Muscle of leg (tissue), 11 donors: Measurements from ENCODE around the gene TUBA8. TPM values are rescaled to one million over a fixed set of nuclear protein-coding genes. Genes with fewer than 3 reads are reported as not detected.
A peak's percentile ranks its signal among the peaks of the same experiment; 100 is the strongest.
"Not testable (repeated sequence)": the region's sequence is repeated elsewhere in the genome, so short reads cannot be mapped to it uniquely, and the experiment has no call there.

Experiments used
- DNase-seq: peaks from one replicate; pipeline ENCODE4 v3.0.0; 2013
- H3K27ac ChIP-seq: one replicate; pipeline ENCODE4 v1.5.1; 2013; ENCODE audit warnings: mild to moderate bottlenecking, low read length, control low read depth
- H3K27me3 ChIP-seq: one replicate; pipeline ENCODE4 v1.6.1; 2013; ENCODE audit warnings: low read length; ENCODE audit not compliant: control insufficient read depth, insufficient read depth
- H3K36me3 ChIP-seq: one replicate; pipeline ENCODE4 v1.6.1; 2013; ENCODE audit warnings: low read length; ENCODE audit not compliant: control insufficient read depth, insufficient read depth
- H3K4me1 ChIP-seq: one replicate; pipeline ENCODE4 v1.6.1; 2013; ENCODE audit warnings: low read length; ENCODE audit not compliant: control insufficient read depth, insufficient read depth
- H3K4me3 ChIP-seq: one replicate; pipeline ENCODE4 v1.5.1; 2013; ENCODE audit warnings: low read length, control low read depth
- H3K9me3 ChIP-seq: replicated peaks from 2 replicates; pipeline ENCODE4 v1.6.1; 2013; ENCODE audit warnings: low read depth, low read length; ENCODE audit not compliant: control insufficient read depth
- WGBS: methylation state at CpG from one replicate; pipeline ENCODE4 v1.1.5; 2013; ENCODE audit warnings: missing lambda C conversion rate; ENCODE audit not compliant: insufficient coverage; 5-methylcytosine and 5-hydroxymethylcytosine counted together
- polyA plus RNA-seq, 8 donors: library from polyadenylated mRNA; unstranded; fragments of 120-200 nt; gene quantifications; one replicate each; pipeline versions ENCODE4 v1.2.1 to v1.2.3, GENCODE V29; 2013; ENCODE audit warnings: inconsistent platforms in 1 of 8, low replicate concordance in 1 of 8; ENCODE audit not compliant: insufficient read length in 8 of 8, insufficient read depth in 1 of 8
- total RNA-seq: library from RNA; stranded (reverse); fragments of 120-200 nt; gene quantifications from one replicate; pipeline ENCODE4 v1.2.4, GENCODE V29; 2013

Gene TUBA8
- total and polyA plus RNA-seq, 9 donors = 4.8 to 28.2 (median 14.9) TPM

DNA sequence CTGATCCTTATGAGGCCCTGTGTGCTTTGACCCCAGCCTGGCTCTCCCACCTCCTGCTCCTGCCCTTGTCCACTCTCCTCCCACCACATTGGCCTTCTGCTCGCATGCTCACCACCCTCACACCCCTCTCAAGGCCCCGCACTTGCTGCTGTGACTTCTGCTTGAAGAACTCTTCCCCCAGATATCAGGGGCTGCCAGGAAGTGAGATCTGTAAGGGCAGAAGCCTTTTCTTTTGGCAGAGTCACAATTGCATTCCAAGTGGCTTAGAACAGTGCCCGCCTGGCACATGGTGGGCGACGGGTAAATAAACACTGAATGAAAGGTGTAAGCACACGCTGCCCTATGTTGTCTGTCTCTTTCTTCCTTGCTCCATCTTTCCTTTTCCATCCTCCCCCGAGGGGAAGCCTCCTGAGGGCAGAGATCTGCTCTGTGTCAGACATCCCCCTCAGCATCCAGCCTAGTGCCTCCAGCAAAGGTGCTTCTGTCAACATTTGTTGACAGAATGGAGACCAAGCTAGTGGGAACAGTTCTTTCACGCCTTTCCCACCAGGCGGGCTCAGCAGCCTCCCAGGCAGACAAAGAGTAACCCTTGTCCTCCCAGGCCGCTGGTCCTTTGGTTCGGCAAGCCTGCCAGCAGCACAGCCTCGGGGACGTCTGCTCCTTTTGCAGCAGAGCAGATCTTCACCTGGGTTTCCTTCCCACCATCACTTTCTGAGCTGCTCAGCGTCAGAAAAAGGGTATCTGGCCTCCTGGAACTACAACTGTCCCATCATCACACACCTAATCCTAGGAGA is 42.9 kb upstream of the TUBA8 start:
- Histone ChIP-seq H3K9me3 (no peaks in the 10 kb centered on the region), H3K4me3 (no peak overlapping the region), H3K4me1 (peaks cover 27% of the 10 kb centered on the region), H3K27ac (no peak overlapping the region), H3K27me3 (peaks cover 6% of the 10 kb centered on the region), H3K36me3 (no peaks in the 10 kb centered on the region)
- 49% methylated on average over 12 of the region's 14 CpGs for WGBS
- no peak for DNase-seq

DNA sequence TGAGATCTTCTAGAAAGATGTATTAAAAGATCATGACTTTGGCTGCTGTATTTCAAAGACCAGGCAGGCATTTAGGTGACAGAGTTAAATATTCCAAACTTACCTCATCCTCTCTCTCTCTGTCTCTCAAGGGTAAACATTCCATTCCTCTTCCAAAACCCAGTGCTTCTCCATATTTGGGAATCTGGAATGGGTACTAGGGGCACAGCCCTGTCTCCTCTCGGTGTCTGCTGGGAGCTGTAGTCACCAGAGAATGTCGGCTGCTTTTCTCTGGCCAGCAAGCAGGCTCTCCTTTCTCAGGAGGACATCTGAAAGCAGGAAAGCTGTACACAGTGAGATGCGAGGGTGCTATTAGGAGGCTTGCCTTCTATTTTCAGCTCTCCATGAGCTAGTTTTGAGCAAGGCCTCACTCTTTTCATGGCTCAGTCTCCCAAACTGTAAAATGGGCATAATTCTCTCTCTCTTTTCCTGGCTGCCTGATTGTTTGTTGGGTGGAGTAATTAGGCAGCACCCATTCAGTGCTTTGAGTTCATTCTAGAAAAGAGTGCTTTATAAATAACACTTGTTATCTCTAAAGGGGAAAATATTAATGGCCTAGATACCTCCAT is 42.1 kb upstream of the TUBA8 start:
- H3K4me3 ChIP-seq = no peak overlapping the region
- H3K4me1 ChIP-seq = peaks cover 22% of the 10 kb centered on the region
- no peak for DNase-seq
- H3K27ac ChIP-seq = no peak overlapping the region
- H3K36me3 ChIP-seq = no peaks in the 10 kb centered on the region
- 43% methylated on average over 1 of the region's 3 CpGs for WGBS
- peaks cover 4% of the 10 kb centered on the region for H3K27me3 ChIP-seq
- H3K9me3 ChIP-seq = no peaks in the 10 kb centered on the region

DNA sequence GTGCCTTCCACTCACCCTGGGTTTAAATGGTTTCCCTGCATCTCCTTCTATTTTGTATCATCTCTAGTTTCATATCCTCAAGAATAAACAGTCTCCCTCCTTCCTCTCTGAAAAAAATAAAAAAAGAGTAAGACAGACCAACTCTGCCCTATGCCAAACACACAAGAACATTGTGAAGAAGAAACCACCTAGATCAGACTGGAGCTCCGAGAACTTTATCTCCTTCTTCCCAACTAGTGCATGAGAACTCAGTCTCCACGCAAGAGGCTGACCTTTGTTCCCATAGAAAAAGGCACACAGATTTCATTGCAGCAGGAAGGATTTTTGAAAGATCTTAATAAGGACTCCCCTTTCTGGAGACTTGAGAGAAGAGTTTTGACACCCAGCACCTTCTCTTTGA is 41.6 kb upstream of the TUBA8 start:
- no peaks in the 10 kb centered on the region for H3K36me3 ChIP-seq
- H3K4me3 ChIP-seq = no peak overlapping the region
- H3K27me3 ChIP-seq = peaks cover 3% of the 10 kb centered on the region
- peaks cover 19% of the 10 kb centered on the region for H3K4me1 ChIP-seq
- no peak for DNase-seq
- no CpG with 5 or more reads among the region's 2 CpGs for WGBS
- no peaks in the 10 kb centered on the region for H3K9me3 ChIP-seq
- no peak overlapping the region for H3K27ac ChIP-seq

- Histone ChIP-seq H3K4me1 (peaks cover 19% of the 10 kb centered on the region), H3K4me3 (no peak overlapping the region), H3K9me3 (no peaks in the 10 kb centered on the region), H3K27ac (no peak overlapping the region), H3K27me3 (peaks cover 3% of the 10 kb centered on the region), H3K36me3 (no peaks in the 10 kb centered on the region)
- no peak for DNase-seq
- whole genome bisulfite sequencing = 100% methylated on average over 2 of the region's 4 CpGs
These were observed 40.6 kb upstream of the TUBA8 start for GRCh38 chr22:18070041-18070440.

- Histone ChIP-seq H3K27ac (no peak overlapping the region), H3K9me3 (no peaks in the 10 kb centered on the region), H3K27me3 (peaks cover 3% of the 10 kb centered on the region), H3K36me3 (no peaks in the 10 kb centered on the region), H3K4me1 (peaks cover 19% of the 10 kb centered on the region), H3K4me3 (no peak overlapping the region)
- 78% methylated on average over 12 of the region's 14 CpGs for WGBS
- no peak for DNase-seq
These were observed 39.9 kb upstream of the TUBA8 start for GRCh38 chr22:18070556-18071306.

DNA sequence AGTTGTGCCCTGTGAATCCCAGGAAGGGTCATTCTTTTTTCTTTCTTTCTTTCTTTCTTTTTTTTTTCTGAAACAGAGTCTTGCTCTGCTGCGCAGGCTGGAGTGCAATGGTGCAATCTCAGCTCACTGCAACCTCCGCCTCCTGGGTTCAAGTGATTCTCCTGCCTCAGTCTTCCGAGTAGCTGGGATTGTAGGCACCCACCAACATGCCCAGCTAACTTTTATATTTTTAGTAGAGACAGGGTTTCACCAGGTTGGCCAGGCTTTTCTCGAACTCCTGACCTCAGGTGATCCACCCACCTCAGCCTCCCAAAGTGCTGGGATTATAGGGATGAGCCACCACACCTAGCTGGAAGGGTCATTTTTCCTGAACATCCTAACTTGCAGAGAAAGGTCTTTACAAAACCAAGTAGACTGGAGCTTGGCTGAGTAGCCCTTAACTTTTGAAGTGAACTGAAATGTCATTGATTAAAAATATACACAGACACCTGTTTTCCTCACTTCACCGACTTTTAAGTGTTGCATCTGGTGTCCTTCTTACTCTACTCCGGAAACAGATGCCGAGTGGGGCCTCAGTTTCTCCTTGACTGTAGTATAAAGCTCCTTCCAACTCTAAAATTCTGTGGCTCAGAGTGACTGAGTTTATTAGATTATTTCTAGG is 39.2 kb upstream of the TUBA8 start:
- H3K4me3 ChIP-seq, DNase-seq, H3K36me3 ChIP-seq, H3K27me3 ChIP-seq, H3K9me3 ChIP-seq: not testable (repeated sequence)
- no CpG with 5 or more reads among the region's 7 CpGs for WGBS
- Histone ChIP-seq H3K4me1 (peaks cover 19% of the 10 kb centered on the region), H3K27ac (peak overlapping the region; percentile 47)

DNA sequence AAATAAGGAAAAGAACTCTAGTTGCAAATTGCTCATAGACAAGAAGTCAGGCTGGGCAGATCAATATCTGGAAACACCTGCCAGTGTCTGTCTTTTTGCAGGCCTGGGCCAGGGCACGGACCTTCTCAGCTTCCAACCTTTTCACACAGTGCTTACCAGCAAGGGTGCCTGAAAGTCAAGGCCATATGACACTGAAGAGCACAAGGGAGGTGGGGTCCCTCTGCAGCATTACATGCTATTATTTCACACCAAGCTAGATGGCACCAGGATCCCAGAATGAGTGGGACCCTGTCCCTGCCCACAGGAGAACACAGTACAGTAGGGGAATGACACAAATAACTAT is 38.7 kb upstream of the TUBA8 start:
- Histone ChIP-seq H3K4me1 (peaks cover 22% of the 10 kb centered on the region), H3K36me3 (no peaks in the 10 kb centered on the region), H3K4me3 (no peak overlapping the region), H3K27ac (peak overlapping the region; percentile 47), H3K9me3 (no peaks in the 10 kb centered on the region), H3K27me3 (no peaks in the 10 kb centered on the region)
- 80% methylated on average over 1 of the region's 1 CpG for WGBS
- DNase-seq = peak; percentile 43

DNA sequence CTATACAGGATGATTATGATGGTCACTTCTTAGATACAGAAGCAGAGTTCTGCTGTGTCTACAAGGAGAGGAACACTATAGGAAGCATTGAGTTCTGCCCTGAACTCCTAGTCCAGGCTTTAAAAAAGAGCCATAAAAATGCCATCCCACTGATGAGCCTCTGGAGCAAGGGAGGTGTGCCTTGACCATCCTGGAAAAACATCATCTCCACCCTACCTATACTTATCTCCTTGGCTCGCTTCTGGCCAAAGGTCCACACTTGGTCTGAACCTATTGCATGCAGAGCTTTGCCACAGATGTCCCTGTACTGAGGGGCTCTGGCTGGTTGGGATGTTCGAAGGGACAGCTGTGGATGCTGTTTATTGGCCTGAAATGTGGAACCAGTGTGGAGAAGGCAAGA is 37.1 kb upstream of the TUBA8 start:
- peaks cover 17% of the 10 kb centered on the region for H3K4me1 ChIP-seq
- no peaks in the 10 kb centered on the region for H3K27me3 ChIP-seq
- no peak for DNase-seq
- no peak overlapping the region for H3K4me3 ChIP-seq
- 60% methylated on average over 1 of the region's 2 CpGs for WGBS
- no peaks in the 10 kb centered on the region for H3K36me3 ChIP-seq
- H3K9me3 ChIP-seq = no peaks in the 10 kb centered on the region
- H3K27ac ChIP-seq = no peak overlapping the region

GRCh38 chr22:18073927-18074326 is 36.7 kb upstream of the TUBA8 start:
- not testable (repeated sequence) for H3K4me3 ChIP-seq, H3K9me3 ChIP-seq, H3K27me3 ChIP-seq, H3K27ac ChIP-seq, H3K36me3 ChIP-seq, DNase-seq
- peaks cover 20% of the 10 kb centered on the region for H3K4me1 ChIP-seq
- WGBS = 100% methylated on average over 2 of the region's 4 CpGs
